ENCODE data around the gene METTL18. TPM values are rescaled to one million over a fixed set of nuclear protein-coding genes. Genes with fewer than 3 reads are reported as not detected.

The METTL18 gene
- total RNA-seq, 1 experiment from 2014 or later, result 7.3 TPM

GRCh38 chr1:169788402-169788801 is 6.3 kb downstream of the METTL18 start:
- H3K9me2 ChIP-seq (replicated peaks; ENCODE audit: low read length), result no peaks in the 10 kb centered on the region
- intact Hi-C loops (cut with micrococcal nuclease), result no loop called here
- H3K79me2 ChIP-seq (ENCODE audit: low read length), result peaks cover 7% of the 10 kb centered on the region
- H3K9me3 ChIP-seq (ENCODE audit: low read length), result no peaks in the 10 kb centered on the region
- no peak overlapping the region for H3K9ac ChIP-seq (ENCODE audit: low read length)
- H3K36me3 ChIP-seq (ENCODE audit: low read depth, low read length), result peaks cover 6% of the 10 kb centered on the region; the same call in 1 of the 2 replicates
- TF ChIP-seq EZH2 (IDR thresholded peaks at IDR 0.05; ENCODE audit: low read length, unreplicated experiment) (no peak), EZH2phosphoT487 (IDR thresholded peaks at IDR 0.05; ENCODE audit: borderline replicate concordance, low read length) (no peak)
- TF ChIP-seq, protein P1, sequence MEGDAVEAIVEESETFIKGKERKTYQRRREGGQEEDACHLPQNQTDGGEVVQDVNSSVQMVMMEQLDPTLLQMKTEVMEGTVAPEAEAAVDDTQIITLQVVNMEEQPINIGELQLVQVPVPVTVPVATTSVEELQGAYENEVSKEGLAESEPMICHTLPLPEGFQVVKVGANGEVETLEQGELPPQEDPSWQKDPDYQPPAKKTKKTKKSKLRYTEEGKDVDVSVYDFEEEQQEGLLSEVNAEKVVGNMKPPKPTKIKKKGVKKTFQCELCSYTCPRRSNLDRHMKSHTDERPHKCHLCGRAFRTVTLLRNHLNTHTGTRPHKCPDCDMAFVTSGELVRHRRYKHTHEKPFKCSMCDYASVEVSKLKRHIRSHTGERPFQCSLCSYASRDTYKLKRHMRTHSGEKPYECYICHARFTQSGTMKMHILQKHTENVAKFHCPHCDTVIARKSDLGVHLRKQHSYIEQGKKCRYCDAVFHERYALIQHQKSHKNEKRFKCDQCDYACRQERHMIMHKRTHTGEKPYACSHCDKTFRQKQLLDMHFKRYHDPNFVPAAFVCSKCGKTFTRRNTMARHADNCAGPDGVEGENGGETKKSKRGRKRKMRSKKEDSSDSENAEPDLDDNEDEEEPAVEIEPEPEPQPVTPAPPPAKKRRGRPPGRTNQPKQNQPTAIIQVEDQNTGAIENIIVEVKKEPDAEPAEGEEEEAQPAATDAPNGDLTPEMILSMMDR (conservative IDR thresholded peaks at IDR 0.05; ENCODE audit: low read depth, low read length), result no peak
- CTCF ChIA-PET, result no interaction called here
- ATAC-seq (no peak), DNase-seq (no peak)
- H3K4me1 ChIP-seq (ENCODE audit: insufficient read depth, low read length), result peaks cover 20% of the 10 kb centered on the region
- no peak overlapping the region for H3K4me3 ChIP-seq (ENCODE audit: low read length)
- H3K27me3 ChIP-seq (ENCODE audit: low read length), result no peaks in the 10 kb centered on the region
- no peaks in the 10 kb centered on the region for H3F3A ChIP-seq (ENCODE audit: low read length, unreplicated experiment)
- H4K20me1 ChIP-seq (ENCODE audit: low read length), result no peaks in the 10 kb centered on the region
- no peak overlapping the region for H3K4me2 ChIP-seq (ENCODE audit: low read length)
- H2AFZ ChIP-seq (ENCODE audit: low read length), result no peak overlapping the region
- H3K27ac ChIP-seq (ENCODE audit: low read length), result no peak overlapping the region
- BruUV-seq (replicated peaks), result no TSS peak
- POLR2A ChIA-PET (ENCODE audit: unreplicated experiment), result no interaction called here

DNA sequence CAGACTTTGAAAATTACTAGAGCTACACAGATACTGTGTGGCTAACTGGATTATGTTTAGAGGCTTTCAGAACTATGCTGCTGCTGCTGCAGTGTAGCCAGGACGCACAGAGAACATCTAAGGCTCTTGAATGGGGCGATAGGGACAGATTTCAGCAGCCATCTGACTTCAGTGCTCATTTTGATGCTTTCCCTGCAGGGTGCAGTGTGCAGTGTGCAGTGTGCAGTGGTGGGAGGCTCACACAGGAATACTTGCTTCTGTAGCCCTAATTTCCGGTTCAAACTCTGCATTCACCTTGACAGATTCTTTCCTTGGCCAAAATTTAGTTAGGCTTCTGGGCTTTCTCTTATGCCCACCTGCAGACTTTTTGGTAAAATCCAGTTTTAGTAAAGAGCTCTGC is 7.7 kb downstream of the METTL18 start:
- no peak for ATAC-seq

GRCh38 chr1:169785267-169785666 is 9.4 kb downstream of the METTL18 start:
- DNase-seq (no peak), ATAC-seq (no peak)
- Histone ChIP-seq H3K9me3 (ENCODE audit: low read length) (no peaks in the 10 kb centered on the region), H4K20me1 (ENCODE audit: low read length) (no peaks in the 10 kb centered on the region), H3K9me2 (replicated peaks; ENCODE audit: low read length) (no peaks in the 10 kb centered on the region), H3K79me2 (ENCODE audit: low read length) (no peaks in the 10 kb centered on the region), H3K9ac (ENCODE audit: low read length) (no peak overlapping the region), H3K36me3 (ENCODE audit: low read depth, low read length) (no peaks in the 10 kb centered on the region), H3K27me3 (ENCODE audit: low read length) (no peaks in the 10 kb centered on the region), H2AFZ (ENCODE audit: low read length) (no peak overlapping the region), H3K4me1 (ENCODE audit: insufficient read depth, low read length) (peaks cover 38% of the 10 kb centered on the region), H3K27ac (ENCODE audit: low read length) (no peak overlapping the region), H3K4me2 (ENCODE audit: low read length) (no peak overlapping the region), H3K4me3 (ENCODE audit: low read length) (no peak overlapping the region), H3F3A (ENCODE audit: low read length, unreplicated experiment) (peaks cover 9% of the 10 kb centered on the region)
- CTCF ChIA-PET, result no interaction called here
- POLR2A ChIA-PET (ENCODE audit: unreplicated experiment), result no interaction called here
- intact Hi-C loops (cut with micrococcal nuclease), result no loop called here
- TF ChIP-seq, protein P1 (conservative IDR thresholded peaks at IDR 0.05; ENCODE audit: low read depth, low read length), result no peak
- TF ChIP-seq EZH2 (IDR thresholded peaks at IDR 0.05; ENCODE audit: low read length, unreplicated experiment) (no peak), EZH2phosphoT487 (IDR thresholded peaks at IDR 0.05; ENCODE audit: borderline replicate concordance, low read length) (no peak)
- BruUV-seq (replicated peaks), result no TSS peak

More for the DNA sequence above, 7.7 kb downstream of the METTL18 start:
- POLR2A ChIA-PET (ENCODE audit: unreplicated experiment), result no interaction called here
- CTCF ChIA-PET, result no interaction called here
- H2AFZ ChIP-seq (ENCODE audit: low read length), result no peak overlapping the region
- H3K79me2 ChIP-seq (ENCODE audit: low read length), result no peaks in the 10 kb centered on the region
- H3K27ac ChIP-seq (ENCODE audit: low read length), result no peak overlapping the region
- intact Hi-C loops (cut with micrococcal nuclease), result no loop called here
- no peak overlapping the region for H3K4me3 ChIP-seq (ENCODE audit: low read length)
- no TSS peak for BruUV-seq (replicated peaks)
- H3K36me3 ChIP-seq (ENCODE audit: low read depth, low read length), result no peaks in the 10 kb centered on the region
- no peaks in the 10 kb centered on the region for H3K9me2 ChIP-seq (replicated peaks; ENCODE audit: low read length)
- no peak overlapping the region for H3K9ac ChIP-seq (ENCODE audit: low read length)
- no peak overlapping the region for H3K4me2 ChIP-seq (ENCODE audit: low read length)
- H3K4me1 ChIP-seq (ENCODE audit: insufficient read depth, low read length), result peaks cover 22% of the 10 kb centered on the region
- H3F3A ChIP-seq (ENCODE audit: low read length, unreplicated experiment), result no peaks in the 10 kb centered on the region
- no peak for DNase-seq
- no peaks in the 10 kb centered on the region for H4K20me1 ChIP-seq (ENCODE audit: low read length)
- TF ChIP-seq EZH2 (IDR thresholded peaks at IDR 0.05; ENCODE audit: low read length, unreplicated experiment) (no peak), EZH2phosphoT487 (IDR thresholded peaks at IDR 0.05; ENCODE audit: borderline replicate concordance, low read length) (no peak)
- TF ChIP-seq, protein P1 (conservative IDR thresholded peaks at IDR 0.05; ENCODE audit: low read depth, low read length), result no peak
- H3K27me3 ChIP-seq (ENCODE audit: low read length), result no peaks in the 10 kb centered on the region
- H3K9me3 ChIP-seq (ENCODE audit: low read length), result no peaks in the 10 kb centered on the region
